Caki2 (cell line): ENCODE measurements around the gene ZNF460. TPM values are rescaled to one million over a fixed set of nuclear protein-coding genes. Genes with fewer than 3 reads are reported as not detected.
A peak's percentile ranks its signal among the peaks of the same experiment; 100 is the strongest.

Experiments used
- DNase-seq: peaks from one replicate; pipeline ENCODE4 v3.0.0-alpha.2; 2015; ENCODE audit warnings: low read depth
- in situ Hi-C: cut with HindIII; loops from 2 replicates; pipeline ENCODE4 v1.10.0; 2016; ENCODE audit warnings: low sequenced_read_pairs, low pct_unique_long_range_greater_than_20kb, mixed read lengths
- total RNA-seq: library from RNA; depleted of rRNA; stranded (reverse); fragments of >200 nt; shearing (Covaris generic); gene quantifications from 2 replicates; pipeline ENCODE4 v1.2.3, GENCODE V29; 2014; ENCODE audit warnings: low replicate concordance; rRNA removed

ZNF460 gene
- total RNA-seq, 1 experiment from 2014 or later: 34.3 TPM

DNA sequence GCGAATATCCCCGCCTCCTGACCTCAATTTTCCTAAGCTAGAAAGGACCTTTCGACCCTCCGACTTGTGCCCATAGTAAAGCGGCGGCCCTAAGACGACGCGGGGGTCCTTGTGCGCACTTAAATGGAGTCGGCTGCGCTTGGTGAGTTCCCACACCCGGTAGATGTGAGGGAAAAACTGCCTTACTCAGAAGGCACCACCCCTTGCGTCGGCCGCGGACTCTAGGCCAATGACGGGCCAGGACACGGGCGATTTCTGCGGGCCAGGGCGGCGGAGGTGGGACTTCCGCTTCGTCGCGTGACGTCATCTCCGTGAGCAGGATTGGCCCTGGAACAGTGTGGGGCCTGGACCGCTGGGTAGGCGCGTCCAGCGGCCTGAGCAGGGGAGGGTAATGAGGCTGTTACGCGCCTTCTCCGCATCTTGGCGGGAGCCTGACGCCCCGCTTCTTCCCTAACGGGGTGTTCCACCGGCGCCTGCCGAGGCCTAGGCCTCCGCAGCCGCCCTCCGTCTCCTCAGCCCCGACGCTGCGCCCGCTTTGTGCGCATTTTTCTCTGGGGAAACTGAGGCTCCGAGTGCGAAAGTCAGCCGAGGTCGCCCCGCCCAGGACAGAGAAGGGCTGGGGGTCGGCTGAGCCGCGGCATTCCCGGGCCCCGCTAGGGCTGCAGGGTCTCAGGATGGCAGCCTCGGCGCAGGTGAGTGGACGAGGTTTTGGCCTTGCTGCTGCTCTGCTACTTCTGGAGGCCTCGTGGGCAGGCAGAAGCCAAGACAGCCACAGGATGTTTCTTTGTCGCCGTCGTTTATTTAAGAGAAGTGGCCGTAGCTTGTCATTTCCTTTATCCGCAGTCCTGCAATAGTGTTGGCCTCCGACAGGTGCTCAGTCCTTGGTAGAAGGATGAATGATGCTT, 40.1 kb downstream of the ZNF460 start, which contains the start of gene ZNF543:
ZNF543 (plus strand) TSS at position 293 of the 905 bp plus-strand sequence; CDS start at position 675, 382 bp downstream.
- in situ Hi-C loops: no loop called here
- peak; percentile 94 for DNase-seq

DNA sequence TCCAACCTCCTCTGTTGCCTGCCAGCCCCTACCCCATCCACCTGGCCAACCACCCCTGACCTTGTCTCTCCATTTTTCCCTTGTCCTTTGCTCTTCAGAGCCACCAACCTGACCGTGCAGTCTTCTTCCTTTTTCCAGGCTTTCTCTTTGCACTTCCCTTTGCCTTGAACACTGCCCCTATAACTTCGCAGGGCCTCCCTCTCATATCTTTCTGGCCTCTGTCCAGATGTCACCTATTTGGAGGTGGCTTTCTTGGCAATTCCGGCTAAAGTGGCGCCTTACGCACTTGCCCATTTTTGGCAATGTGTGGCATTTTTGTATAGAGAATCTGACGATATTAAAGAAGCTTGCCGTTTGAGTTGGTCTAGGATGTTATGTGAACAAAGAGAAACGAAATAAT, 40.8 kb downstream of the ZNF460 start:
- no peak for DNase-seq
- in situ Hi-C loops: no loop called here

DNA sequence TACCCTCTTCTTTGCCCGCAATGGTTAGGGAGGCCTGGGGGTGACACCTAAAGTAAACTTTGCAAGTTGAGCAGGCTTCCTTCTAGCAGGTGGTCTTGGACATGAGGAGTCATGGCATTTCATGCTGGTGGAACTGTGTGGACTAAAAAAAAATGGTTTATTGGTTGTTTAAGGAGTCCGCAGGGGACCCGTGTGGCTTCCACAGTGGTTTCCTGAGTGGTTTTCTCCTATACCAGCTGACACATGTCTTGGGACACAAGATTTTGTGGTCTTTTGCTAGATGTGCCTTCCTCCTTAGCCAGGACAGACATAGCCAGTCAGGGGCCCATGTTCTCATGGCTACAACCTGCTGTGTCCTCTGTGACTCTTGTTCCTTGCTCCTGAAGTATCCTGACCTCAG, 41.5 kb downstream of the ZNF460 start:
- in situ Hi-C loops: no loop called here
- DNase-seq: no peak

DNA sequence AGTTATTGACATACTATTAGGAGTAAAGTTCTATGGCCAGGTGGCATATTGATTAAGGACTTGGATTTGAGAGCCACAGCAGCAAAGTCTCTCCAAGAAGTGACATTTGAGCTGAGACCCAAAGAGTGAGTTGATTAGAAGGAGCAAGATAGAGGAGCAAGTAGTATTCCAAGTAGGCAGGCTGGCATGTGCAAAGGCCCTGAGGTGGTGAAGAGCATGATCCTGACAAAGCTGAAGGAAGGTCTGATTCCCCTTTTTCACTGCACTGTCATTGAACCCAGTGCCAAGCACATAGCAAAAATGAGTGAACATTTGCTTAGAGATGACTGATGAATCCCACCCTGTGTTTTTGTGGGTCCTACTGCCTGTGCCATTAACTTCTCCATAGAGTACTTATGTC, 44.7 kb downstream of the ZNF460 start:
- DNase-seq: no peak
- in situ Hi-C loops: no loop called here

DNA sequence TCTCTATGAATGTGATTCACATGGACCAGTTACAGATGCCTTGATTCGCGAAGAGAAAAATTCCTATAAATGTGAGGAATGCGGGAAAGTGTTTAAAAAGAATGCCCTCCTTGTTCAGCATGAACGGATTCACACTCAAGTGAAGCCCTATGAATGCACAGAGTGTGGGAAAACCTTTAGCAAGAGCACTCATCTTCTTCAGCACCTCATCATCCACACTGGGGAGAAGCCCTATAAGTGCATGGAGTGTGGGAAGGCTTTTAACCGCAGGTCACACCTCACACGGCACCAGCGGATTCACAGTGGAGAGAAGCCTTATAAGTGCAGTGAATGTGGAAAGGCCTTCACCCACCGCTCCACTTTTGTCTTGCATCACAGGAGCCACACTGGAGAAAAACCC, 47.7 kb downstream of the ZNF460 start:
- no peak for DNase-seq
- in situ Hi-C loops: no loop called here

DNA sequence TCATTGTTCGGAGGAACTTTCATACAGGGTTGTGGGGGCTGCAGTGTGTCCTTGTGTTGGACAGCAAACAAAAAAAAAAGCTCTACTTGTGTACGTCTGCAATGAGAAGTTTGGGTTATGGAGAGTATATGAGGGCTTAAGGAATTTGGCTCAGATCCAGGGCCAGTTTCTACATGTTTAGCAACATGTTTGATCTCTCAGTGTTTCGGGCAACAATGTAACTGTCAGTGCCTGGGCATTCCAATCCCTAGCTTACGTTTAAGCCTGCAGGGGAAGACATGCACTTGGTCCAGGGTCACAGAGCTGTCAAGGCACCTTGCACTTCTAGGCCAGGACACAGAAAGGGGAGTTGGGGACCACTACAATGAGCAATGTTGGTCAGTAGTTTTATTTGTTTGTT, 53.9 kb downstream of the ZNF460 start:
- DNase-seq: no peak
- in situ Hi-C loops: no loop called here

DNA sequence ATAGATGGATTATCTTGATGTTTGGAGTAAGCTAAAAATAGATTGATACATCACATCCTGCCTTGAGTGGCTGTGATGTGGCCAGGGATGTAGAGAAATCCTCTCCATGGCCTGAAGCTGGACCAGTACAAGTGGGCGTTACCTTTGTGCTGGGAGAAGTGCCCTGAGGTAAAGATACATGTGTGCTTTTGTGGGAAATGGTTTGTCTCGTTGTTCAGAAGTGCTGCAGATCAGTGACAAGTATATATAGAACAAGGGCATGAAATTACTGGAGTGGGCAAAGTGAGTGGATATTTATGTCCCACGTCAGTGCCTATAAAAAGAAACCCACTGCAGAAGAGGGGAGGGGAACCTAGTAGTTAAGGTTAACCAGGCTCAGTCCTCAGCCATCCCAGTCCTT, 58.6 kb downstream of the ZNF460 start:
- in situ Hi-C loops: no loop called here
- no peak for DNase-seq

DNA sequence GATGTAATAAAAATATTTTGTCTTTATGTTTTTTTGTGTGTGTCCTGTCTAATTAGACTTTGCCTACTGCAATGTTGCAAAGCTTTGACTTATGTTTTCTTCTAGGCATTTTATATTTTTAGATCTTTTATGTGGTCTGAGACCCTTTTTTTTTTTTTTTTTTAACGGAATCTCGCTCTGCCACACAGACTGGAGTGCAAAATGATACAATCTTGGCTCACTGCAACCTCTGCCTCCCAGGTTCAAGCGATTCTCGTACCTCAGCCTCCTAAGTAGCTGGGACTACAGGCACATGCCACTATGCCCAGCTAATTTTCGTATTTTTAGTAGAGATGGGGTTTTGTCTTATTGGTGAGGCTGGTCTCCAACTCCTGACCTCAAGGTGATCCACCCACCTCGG, 62.3 kb downstream of the ZNF460 start:
- DNase-seq: no peak
- in situ Hi-C loops: no loop called here

Other genes starting within 250 kb of the ZNF460 start
- gene USP29, start 160.5 kb upstream of the ZNF460 start, total RNA-seq: not detected in 2 replicates
- gene ZIM3, start 135.3 kb upstream of the ZNF460 start, total RNA-seq: not detected in 2 replicates
- gene DUXA, start 113.0 kb upstream of the ZNF460 start, total RNA-seq: not detected in 2 replicates
- gene ZNF264, start 89.0 kb upstream of the ZNF460 start, total RNA-seq: 25.9 and 74.9 TPM in 2 replicates
- 0.41 and 4.1 TPM in 2 replicates for gene AURKC, start 49.5 kb upstream of the ZNF460 start, total RNA-seq
- 9.0 and 10.2 TPM in 2 replicates for gene ZNF805, start 39.9 kb upstream of the ZNF460 start, total RNA-seq
- 9.2 and 9.3 TPM in 2 replicates for gene ZNF543, start 40.0 kb downstream of the ZNF460 start, total RNA-seq
- gene ZNF304, start 70.8 kb downstream of the ZNF460 start, total RNA-seq: 13.0 and 15.1 TPM in 2 replicates
- gene TRAPPC2B, start 83.1 kb downstream of the ZNF460 start, total RNA-seq: 31.4 and 34.3 TPM in 2 replicates
- 3.1 and 8.7 TPM in 2 replicates for gene ZNF547, start 83.1 kb downstream of the ZNF460 start, total RNA-seq
- 11.6 and 15.1 TPM in 2 replicates for gene ZNF548, start 109.4 kb downstream of the ZNF460 start, total RNA-seq
- gene ZNF17, start 130.7 kb downstream of the ZNF460 start, total RNA-seq: 2.2 and 5.8 TPM in 2 replicates
- gene ZNF749, start 154.8 kb downstream of the ZNF460 start, total RNA-seq: 17.8 and 20.7 TPM in 2 replicates
- not detected in 2 replicates for gene VN1R1, start 176.7 kb downstream of the ZNF460 start, total RNA-seq
- gene ZNF772, start 197.1 kb downstream of the ZNF460 start, total RNA-seq: 13.1 and 14.0 TPM in 2 replicates
- 11.7 and 22.1 TPM in 2 replicates for gene ZNF419, start 207.3 kb downstream of the ZNF460 start, total RNA-seq
- gene ZNF773, start 219.5 kb downstream of the ZNF460 start, total RNA-seq: 10.6 and 12.5 TPM in 2 replicates
- gene ZNF549, start 246.9 kb downstream of the ZNF460 start, total RNA-seq: 1.5 and 3.3 TPM in 2 replicates